ENCODE data around the gene CCDC27. TPM values are rescaled to one million over a fixed set of nuclear protein-coding genes. Genes with fewer than 3 reads are reported as not detected.

Gene CCDC27
- total RNA-seq, 1 experiment from 2014 or later = not detected

DNA sequence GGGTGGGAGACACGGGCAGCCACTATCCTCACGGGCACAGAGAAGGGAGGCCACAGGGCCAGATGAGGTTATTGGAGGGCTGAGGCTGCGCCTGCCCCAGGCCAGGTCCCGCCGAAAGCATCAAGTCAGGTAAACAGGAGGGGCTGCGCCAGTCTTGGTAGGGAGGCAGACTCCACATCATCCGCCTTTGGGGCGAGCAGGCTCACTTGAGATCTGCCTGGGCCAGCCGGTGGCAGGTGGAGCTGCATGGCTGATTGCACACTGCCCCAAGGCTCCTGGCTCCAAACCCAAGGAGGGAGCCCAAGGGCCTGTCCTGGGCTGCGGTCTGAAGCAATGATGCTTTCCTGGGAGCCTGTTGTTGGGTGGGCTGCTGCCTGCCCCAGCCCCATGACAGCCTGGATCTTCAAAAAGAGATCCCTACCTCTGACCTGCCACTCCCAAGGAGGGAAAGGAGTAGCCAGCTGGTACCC, 24.9 kb downstream of the CCDC27 start:
- no peak overlapping the region for H3K4me3 ChIP-seq (replicated peaks in 1 of 2; ENCODE audit: low read depth in 1 of 2, low read length in 2 of 2)
- no peaks in the 10 kb centered on the region for H3K9me2 ChIP-seq (ENCODE audit: insufficient read depth)
- TF ChIP-seq FOSL1 (IDR thresholded peaks at IDR 0.05; ENCODE audit: low read depth) (no peak), SRF (IDR thresholded peaks at IDR 0.05; ENCODE audit: low read depth) (no peak)
- intact Hi-C loops (cut with micrococcal nuclease) = no loop called here
- CTCF ChIA-PET = interaction anchor here (2.3 kb wide), 1 partner anchor 19 kb away, joined by 10 read pairs; the partner anchor contains the start of gene LRRC47
- H3K79me2 ChIP-seq (ENCODE audit: insufficient read depth, low read length) = no peaks in the 10 kb centered on the region
- H3K27ac ChIP-seq (ENCODE audit: low read depth, low read length) = no peak overlapping the region
- POLR2A ChIA-PET = no interaction called here
- no peak overlapping the region for H2AFZ ChIP-seq (ENCODE audit: low read depth, low read length, poor library complexity, severe bottlenecking)
- H3K9me3 ChIP-seq (ENCODE audit: control insufficient read depth in 1 of 2, insufficient read depth in 1 of 2, low read depth in 1 of 2, low read length in 2 of 2) = no peaks in the 10 kb centered on the region
- H3K9ac ChIP-seq (ENCODE audit: low read length) = no peak overlapping the region
- H3K4me2 ChIP-seq (ENCODE audit: low read length) = no peak overlapping the region
- RAD21 ChIA-PET (ENCODE audit: low non-redundant PET in 1 of 2, low total read pairs in 2 of 2, uncharacterized antibody in 2 of 2, unreplicated experiment in 2 of 2) = no interaction called here
- ATAC-seq = no peak
- DNase-seq (ENCODE audit: low read depth, low spot score) = no peak
- H3K27me3 ChIP-seq (ENCODE audit: insufficient read depth, low read length) = no peaks in the 10 kb centered on the region
- peaks cover 22 to 34% of the 10 kb centered on the region in 2 experiments for H3K4me1 ChIP-seq (ENCODE audit: control insufficient read depth in 1 of 2, insufficient read depth in 2 of 2, low read length in 2 of 2)
- H4K20me1 ChIP-seq (ENCODE audit: insufficient read depth) = no peaks in the 10 kb centered on the region
- no TSS peak for BruUV-seq (replicated peaks)
- H3K36me3 ChIP-seq (ENCODE audit: control insufficient read depth in 1 of 2, insufficient read depth in 2 of 2, low read length in 2 of 2) = peaks cover 10 to 21% of the 10 kb centered on the region in 2 experiments; a peak in 3 of 4 replicates

DNA sequence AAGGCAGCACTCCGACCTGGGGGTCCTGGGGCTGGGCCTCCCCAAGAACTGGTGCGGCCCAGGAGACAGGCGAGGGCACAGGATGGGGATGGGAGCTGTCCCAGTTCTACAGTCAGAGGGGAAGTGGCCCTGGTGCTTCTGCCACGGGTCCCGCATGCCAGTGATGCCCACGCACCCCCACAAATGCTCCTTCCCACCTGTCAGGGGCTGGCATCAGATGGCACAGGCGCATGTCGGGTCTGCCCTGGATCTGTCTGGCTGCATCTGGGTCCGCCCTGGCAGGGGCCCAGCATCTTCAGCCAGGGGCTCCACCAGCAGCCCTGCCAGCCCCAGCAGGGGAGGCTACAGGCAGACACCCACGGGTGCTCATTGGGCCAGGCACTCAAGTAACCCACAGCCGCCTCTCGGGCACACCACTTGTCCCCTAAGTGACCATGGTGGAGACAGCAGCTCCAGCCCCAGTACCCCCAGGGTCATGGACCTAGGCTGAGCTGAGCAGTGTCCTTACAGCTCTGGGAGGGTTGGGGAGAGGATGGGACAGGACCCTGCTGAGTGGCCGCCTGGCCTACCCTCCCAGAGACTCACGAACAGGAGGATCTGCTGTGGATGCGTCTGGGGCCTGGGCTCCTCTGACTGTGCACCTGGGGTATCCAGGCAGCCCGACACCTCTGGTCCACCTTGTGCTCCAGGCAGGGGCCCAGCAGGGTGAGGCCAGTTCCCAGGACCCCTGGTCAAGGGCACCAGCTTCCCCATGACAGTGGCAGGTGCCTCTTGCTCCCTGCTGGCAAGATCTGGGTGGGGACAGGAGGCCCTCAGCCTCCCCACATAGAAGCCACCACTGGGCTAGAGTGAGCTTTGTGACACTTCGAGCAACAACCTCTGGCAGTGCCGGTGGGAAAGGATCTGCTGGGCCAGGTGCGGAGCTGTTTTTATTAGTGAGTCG, 25.7 kb downstream of the CCDC27 start:
- intact Hi-C loops (cut with micrococcal nuclease) = no loop called here
- H3K9ac ChIP-seq (ENCODE audit: low read length) = no peak overlapping the region
- no peaks in the 10 kb centered on the region for H4K20me1 ChIP-seq (ENCODE audit: insufficient read depth)
- H3K9me3 ChIP-seq (ENCODE audit: control insufficient read depth in 1 of 2, insufficient read depth in 1 of 2, low read depth in 1 of 2, low read length in 2 of 2) = no peaks in the 10 kb centered on the region
- ATAC-seq (no peak), DNase-seq (ENCODE audit: low read depth, low spot score) (no peak)
- no peaks in the 10 kb centered on the region for H3K27me3 ChIP-seq (ENCODE audit: insufficient read depth, low read length)
- no TSS peak for BruUV-seq (replicated peaks)
- peaks cover 15 to 24% of the 10 kb centered on the region in 2 experiments; a peak in 3 of 4 replicates for H3K36me3 ChIP-seq (ENCODE audit: control insufficient read depth in 1 of 2, insufficient read depth in 2 of 2, low read length in 2 of 2)
- no peaks in the 10 kb centered on the region for H3K79me2 ChIP-seq (ENCODE audit: insufficient read depth, low read length)
- ChIA-PET CTCF (no interaction called here), POLR2A (no interaction called here), RAD21 (ENCODE audit: low non-redundant PET in 1 of 2, low total read pairs in 2 of 2, uncharacterized antibody in 2 of 2, unreplicated experiment in 2 of 2) (no interaction called here)
- no peak overlapping the region for H2AFZ ChIP-seq (ENCODE audit: low read depth, low read length, poor library complexity, severe bottlenecking)
- H3K9me2 ChIP-seq (ENCODE audit: insufficient read depth) = no peaks in the 10 kb centered on the region
- H3K27ac ChIP-seq (ENCODE audit: low read depth, low read length) = no peak overlapping the region
- peaks cover 21 to 30% of the 10 kb centered on the region in 2 experiments for H3K4me1 ChIP-seq (ENCODE audit: control insufficient read depth in 1 of 2, insufficient read depth in 2 of 2, low read length in 2 of 2)
- no peak overlapping the region for H3K4me3 ChIP-seq (replicated peaks in 1 of 2; ENCODE audit: low read depth in 1 of 2, low read length in 2 of 2)
- H3K4me2 ChIP-seq (ENCODE audit: low read length) = no peak overlapping the region
- no peak for TF ChIP-seq ZNF274 (IDR thresholded peaks at IDR 0.05; ENCODE audit: low read depth, low read length)
- no peak for TF ChIP-seq RAD21 (IDR thresholded peaks at IDR 0.05; ENCODE audit: low read depth)
- no peak for TF ChIP-seq CBX3 (IDR thresholded peaks at IDR 0.05; ENCODE audit: low read depth)
- no peak for TF ChIP-seq EZH2phosphoT487 (IDR thresholded peaks at IDR 0.05; ENCODE audit: borderline replicate concordance)
- TF ChIP-seq TCF7L2 (IDR thresholded peaks at IDR 0.05; ENCODE audit: borderline replicate concordance, extremely low read depth, insufficient read depth, insufficient read length) = no peak
- TF ChIP-seq REST (IDR thresholded peaks at IDR 0.05; ENCODE audit: low read depth) = no peak
- no peak for TF ChIP-seq YY1 (IDR thresholded peaks at IDR 0.05; ENCODE audit: extremely low read depth, insufficient replicate concordance, low read depth, low read length)
- TF ChIP-seq FOSL1 (IDR thresholded peaks at IDR 0.05; ENCODE audit: low read depth) = no peak
- TF ChIP-seq, protein P1, sequence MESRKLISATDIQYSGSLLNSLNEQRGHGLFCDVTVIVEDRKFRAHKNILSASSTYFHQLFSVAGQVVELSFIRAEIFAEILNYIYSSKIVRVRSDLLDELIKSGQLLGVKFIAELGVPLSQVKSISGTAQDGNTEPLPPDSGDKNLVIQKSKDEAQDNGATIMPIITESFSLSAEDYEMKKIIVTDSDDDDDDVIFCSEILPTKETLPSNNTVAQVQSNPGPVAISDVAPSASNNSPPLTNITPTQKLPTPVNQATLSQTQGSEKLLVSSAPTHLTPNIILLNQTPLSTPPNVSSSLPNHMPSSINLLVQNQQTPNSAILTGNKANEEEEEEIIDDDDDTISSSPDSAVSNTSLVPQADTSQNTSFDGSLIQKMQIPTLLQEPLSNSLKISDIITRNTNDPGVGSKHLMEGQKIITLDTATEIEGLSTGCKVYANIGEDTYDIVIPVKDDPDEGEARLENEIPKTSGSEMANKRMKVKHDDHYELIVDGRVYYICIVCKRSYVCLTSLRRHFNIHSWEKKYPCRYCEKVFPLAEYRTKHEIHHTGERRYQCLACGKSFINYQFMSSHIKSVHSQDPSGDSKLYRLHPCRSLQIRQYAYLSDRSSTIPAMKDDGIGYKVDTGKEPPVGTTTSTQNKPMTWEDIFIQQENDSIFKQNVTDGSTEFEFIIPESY (IDR thresholded peaks at IDR 0.05; ENCODE audit: extremely low read depth, insufficient replicate concordance, low read length) = no peak
- TF ChIP-seq, protein P2, sequence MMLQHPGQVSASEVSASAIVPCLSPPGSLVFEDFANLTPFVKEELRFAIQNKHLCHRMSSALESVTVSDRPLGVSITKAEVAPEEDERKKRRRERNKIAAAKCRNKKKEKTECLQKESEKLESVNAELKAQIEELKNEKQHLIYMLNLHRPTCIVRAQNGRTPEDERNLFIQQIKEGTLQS (IDR thresholded peaks at IDR 0.05) = no peak
- no peak for TF ChIP-seq JUND (IDR thresholded peaks at IDR 0.05)

All from HCT116 (cell line).